ENCODE data around the gene MELTF. TPM values are rescaled to one million over a fixed set of nuclear protein-coding genes. Genes with fewer than 3 reads are reported as not detected.
A peak's percentile ranks its signal among the peaks of the same experiment; 100 is the strongest.

Gene MELTF
- total and polyA plus RNA-seq, 2 of the 13 experiments (the other 11 are each of a cell fraction or from before 2014, with no cell fraction given) = 3.2 to 7.5 TPM

DNA sequence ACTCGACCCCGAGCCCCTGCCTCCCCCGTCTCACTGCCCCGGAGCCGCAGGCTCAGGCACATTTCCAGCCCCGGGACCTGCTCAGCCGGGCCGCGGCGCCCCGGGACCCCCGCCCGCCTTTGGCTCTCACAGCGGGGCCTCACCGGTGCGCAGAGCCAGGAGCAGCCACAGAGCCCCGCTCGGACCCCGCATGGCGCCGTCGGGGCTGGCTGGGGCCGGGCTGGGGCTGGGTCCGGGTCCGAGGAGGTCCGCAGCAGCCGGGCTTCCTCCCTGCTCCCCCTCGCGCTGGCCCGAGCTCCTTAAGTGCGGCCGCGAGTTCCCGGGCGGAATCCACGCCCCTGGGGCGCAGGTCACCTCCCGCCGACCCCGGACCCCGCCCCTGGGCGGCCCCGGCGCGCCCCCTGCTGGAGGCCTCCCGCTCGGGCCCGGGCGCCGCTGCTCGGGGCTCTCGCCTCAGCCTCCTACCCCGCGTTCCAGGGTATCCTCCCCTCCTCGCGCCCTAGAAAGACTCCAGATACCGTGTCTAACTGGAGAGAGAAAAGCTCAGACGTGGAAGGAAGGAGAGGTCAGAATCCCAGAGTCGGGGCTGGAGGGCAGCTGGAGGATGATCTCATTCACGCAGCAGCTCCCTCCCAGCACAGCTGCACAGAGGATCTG lies at the start of gene MELTF (continued):
- TF ChIP-seq, protein P1, sequence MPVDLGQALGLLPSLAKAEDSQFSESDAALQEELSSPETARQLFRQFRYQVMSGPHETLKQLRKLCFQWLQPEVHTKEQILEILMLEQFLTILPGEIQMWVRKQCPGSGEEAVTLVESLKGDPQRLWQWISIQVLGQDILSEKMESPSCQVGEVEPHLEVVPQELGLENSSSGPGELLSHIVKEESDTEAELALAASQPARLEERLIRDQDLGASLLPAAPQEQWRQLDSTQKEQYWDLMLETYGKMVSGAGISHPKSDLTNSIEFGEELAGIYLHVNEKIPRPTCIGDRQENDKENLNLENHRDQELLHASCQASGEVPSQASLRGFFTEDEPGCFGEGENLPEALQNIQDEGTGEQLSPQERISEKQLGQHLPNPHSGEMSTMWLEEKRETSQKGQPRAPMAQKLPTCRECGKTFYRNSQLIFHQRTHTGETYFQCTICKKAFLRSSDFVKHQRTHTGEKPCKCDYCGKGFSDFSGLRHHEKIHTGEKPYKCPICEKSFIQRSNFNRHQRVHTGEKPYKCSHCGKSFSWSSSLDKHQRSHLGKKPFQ (CRISPR knock-in tag; IDR thresholded peaks at IDR 0.05; ENCODE audit: insufficient replicate concordance) = no peak
- TF ChIP-seq AHR (CRISPR knock-in tag; IDR thresholded peaks at IDR 0.05) (no peak), ATM (IDR thresholded peaks at IDR 0.05; ENCODE audit: borderline replicate concordance) (no peak), ZNF644 (CRISPR knock-in tag; IDR thresholded peaks at IDR 0.05; ENCODE audit: low read depth) (no peak), SMAD9 (CRISPR knock-in tag; IDR thresholded peaks at IDR 0.05) (no peak), CCDC6 (CRISPR knock-in tag; IDR thresholded peaks at IDR 0.05) (0 out of 2 replicates have a peak, but pooled peaks have one; percentile 33), CCAR2 (optimal IDR thresholded peaks at IDR 0.05; ENCODE audit: low read depth, low read length) (no peak), KLF12 (CRISPR knock-in tag; IDR thresholded peaks at IDR 0.05; ENCODE audit: borderline replicate concordance) (peak; percentile 79; the same call in 1 of the 2 replicates), SETDB1 (CRISPR knock-in tag; IDR thresholded peaks at IDR 0.05; ENCODE audit: borderline replicate concordance) (no peak), SKI (IDR thresholded peaks at IDR 0.05; ENCODE audit: partially characterized antibody) (no peak), PLRG1 (conservative IDR thresholded peaks at IDR 0.05) (no peak), ZNF138 (CRISPR knock-in tag; IDR thresholded peaks at IDR 0.05; ENCODE audit: low read depth) (no peak), ZNF432 (CRISPR knock-in tag; IDR thresholded peaks at IDR 0.05; ENCODE audit: borderline replicate concordance) (no peak), ZNF720 (CRISPR knock-in tag; IDR thresholded peaks at IDR 0.05) (no peak), YY1 (IDR thresholded peaks at IDR 0.05; ENCODE audit: insufficient read depth, insufficient replicate concordance, low read depth, low read length) (peak; percentile 49), SRSF4 (IDR thresholded peaks at IDR 0.05; ENCODE audit: low read depth, low read length, poor library complexity, severe bottlenecking) (no peak), KDM5B (CRISPR knock-in tag; IDR thresholded peaks at IDR 0.05; ENCODE audit: borderline replicate concordance) (peak; percentile 83; the same call in 1 of the 2 replicates), GFI1 (CRISPR knock-in tag; IDR thresholded peaks at IDR 0.05; ENCODE audit: borderline replicate concordance) (no peak; the same call in 1 of the 2 replicates), SP5 (CRISPR knock-in tag; IDR thresholded peaks at IDR 0.05; ENCODE audit: borderline replicate concordance, low read depth) (0 out of 2 replicates have a peak, but pooled peaks have one; percentile 41), FOXP1 (IDR thresholded peaks at IDR 0.05) (no peak), FOXP1 (CRISPR knock-in tag; IDR thresholded peaks at IDR 0.05) (no peak), HES4 (CRISPR knock-in tag; IDR thresholded peaks at IDR 0.05; ENCODE audit: borderline replicate concordance) (0 out of 2 replicates have a peak, but pooled peaks have one; percentile 45), ZNF75D (CRISPR knock-in tag; IDR thresholded peaks at IDR 0.05; ENCODE audit: borderline replicate concordance) (no peak), SYNCRIP (IDR thresholded peaks at IDR 0.05; ENCODE audit: insufficient read depth, low read depth, low read length) (no peak), SAP130 (CRISPR knock-in tag; IDR thresholded peaks at IDR 0.05; ENCODE audit: low read depth) (peak; percentile 53), ZIK1 (CRISPR knock-in tag; IDR thresholded peaks at IDR 0.05; ENCODE audit: borderline replicate concordance, low read depth) (0 out of 2 replicates have a peak, but pooled peaks have one; percentile 24), NAIF1 (CRISPR knock-in tag; IDR thresholded peaks at IDR 0.05; ENCODE audit: borderline replicate concordance) (no peak)
- TF ChIP-seq, protein P2, sequence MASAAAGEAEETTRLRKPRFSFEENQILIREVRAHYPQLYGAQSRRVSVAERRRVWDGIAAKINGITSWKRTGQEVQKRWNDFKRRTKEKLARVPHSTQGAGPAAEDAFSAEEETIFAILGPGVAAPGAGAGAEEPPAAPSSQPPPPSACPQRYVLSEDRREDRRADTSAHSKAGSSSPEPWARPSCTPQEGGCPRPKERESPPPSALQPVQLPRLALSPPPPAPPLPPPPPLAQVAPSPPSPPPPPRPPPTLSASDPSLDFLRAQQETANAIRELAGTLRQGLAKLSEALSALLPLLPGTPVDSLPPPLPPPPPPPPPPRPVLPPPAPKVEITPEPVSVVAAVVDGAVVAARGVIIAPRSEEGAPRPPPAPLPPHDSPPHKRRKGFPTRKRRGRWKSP (CRISPR knock-in tag; IDR thresholded peaks at IDR 0.05) = no peak
- TF ChIP-seq, protein P3, sequence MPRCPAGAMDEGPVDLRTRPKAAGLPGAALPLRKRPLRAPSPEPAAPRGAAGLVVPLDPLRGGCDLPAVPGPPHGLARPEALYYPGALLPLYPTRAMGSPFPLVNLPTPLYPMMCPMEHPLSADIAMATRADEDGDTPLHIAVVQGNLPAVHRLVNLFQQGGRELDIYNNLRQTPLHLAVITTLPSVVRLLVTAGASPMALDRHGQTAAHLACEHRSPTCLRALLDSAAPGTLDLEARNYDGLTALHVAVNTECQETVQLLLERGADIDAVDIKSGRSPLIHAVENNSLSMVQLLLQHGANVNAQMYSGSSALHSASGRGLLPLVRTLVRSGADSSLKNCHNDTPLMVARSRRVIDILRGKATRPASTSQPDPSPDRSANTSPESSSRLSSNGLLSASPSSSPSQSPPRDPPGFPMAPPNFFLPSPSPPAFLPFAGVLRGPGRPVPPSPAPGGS (CRISPR knock-in tag; IDR thresholded peaks at IDR 0.05) = peak; percentile 34; the same call in 1 of the 2 replicates

Measured in HepG2 (cell line).